ENCODE measurements around the gene SLC8A1.

Gene SLC8A1

DNA sequence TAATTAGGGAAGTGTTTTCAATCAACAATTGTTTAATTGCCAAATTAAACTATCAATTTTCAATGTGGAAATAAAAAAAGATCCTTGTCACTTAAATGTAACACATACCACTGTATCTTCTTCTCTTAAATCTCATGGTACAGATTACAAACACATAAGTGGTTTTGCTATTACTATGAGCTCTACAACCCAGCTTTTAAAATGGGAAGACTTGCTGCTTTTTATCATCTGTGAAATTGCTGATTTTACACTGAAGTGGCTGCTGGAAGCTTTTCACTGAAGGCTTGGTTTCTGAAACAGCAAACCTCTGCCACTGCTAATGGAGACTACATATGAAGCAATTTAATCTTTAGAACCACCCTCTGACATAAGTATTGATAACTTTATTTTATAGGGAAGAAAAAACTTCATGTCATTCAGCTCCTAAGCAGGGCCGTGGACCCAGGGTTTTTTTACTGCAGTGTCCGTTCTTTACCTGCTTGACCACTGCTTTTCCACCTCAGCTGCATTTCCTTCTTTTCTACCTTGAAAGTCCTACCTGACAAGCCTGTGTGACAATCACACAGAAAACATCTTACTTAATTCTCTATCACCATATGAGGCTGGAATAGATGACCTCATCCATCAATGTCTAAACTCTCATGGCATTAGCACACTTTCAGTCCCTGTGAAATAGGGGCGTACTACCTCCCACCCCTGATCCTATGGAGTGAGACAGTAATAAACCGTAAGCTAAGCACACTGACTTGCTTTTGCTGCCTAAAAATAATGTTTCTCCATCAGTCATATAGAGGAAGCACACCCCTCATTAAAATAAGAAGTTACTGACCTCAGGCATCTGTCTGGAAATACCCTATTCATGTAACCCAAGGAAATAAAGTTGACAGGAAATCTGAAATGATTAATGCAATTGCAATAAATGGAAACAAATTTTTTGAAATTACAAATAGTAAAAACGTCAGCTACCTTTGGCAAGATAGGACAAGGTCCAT, 19.2 kb upstream of the SLC8A1 start:
- Histone ChIP-seq H3K9me3 (ENCODE audit: severe bottlenecking) (no peaks in the 10 kb centered on the region), H3K4me3 (ENCODE audit: low read depth, low read length) (no peak overlapping the region), H3K27ac (no peak overlapping the region), H3K27me3 (ENCODE audit: insufficient read depth, low read depth, severe bottlenecking) (no peaks in the 10 kb centered on the region), H3K36me3 (no peaks in the 10 kb centered on the region)
- TF ChIP-seq, protein P1, sequence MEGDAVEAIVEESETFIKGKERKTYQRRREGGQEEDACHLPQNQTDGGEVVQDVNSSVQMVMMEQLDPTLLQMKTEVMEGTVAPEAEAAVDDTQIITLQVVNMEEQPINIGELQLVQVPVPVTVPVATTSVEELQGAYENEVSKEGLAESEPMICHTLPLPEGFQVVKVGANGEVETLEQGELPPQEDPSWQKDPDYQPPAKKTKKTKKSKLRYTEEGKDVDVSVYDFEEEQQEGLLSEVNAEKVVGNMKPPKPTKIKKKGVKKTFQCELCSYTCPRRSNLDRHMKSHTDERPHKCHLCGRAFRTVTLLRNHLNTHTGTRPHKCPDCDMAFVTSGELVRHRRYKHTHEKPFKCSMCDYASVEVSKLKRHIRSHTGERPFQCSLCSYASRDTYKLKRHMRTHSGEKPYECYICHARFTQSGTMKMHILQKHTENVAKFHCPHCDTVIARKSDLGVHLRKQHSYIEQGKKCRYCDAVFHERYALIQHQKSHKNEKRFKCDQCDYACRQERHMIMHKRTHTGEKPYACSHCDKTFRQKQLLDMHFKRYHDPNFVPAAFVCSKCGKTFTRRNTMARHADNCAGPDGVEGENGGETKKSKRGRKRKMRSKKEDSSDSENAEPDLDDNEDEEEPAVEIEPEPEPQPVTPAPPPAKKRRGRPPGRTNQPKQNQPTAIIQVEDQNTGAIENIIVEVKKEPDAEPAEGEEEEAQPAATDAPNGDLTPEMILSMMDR (IDR thresholded peaks at IDR 0.05; ENCODE audit: low read depth, low read length) = no peak
- DNase-seq = no peak

DNA sequence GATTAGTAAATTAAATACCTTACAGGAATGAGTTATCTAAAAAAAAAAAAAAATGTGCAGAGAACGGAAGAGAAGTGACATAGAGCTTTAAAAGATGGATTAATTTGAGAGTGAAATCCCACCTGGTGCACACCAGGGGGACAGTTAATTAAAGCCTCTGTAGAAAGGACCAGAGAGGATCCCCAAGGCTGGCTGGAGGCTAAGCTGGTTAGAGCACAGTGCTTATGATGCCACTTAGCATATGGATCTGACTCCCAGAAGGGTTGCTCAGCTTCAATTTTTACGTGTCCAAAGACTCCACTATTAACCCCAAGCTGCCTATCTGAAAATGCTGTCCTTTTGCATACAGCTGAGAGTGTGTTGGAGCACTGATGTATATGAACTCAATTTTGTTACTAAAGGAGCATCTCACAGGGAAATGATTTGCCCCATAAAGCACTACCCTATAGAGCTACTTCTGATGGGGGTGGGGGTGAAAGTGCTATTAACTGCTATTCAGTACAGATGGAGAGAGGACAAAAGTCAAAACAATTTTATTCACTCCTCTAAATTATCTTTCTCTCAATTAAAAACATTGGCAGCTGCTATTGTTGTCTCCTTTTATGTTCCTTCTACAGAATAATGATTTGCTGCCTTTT, 15.2 kb upstream of the SLC8A1 start:
- H3K36me3 ChIP-seq = no peaks in the 10 kb centered on the region
- TF ChIP-seq, protein P1 (IDR thresholded peaks at IDR 0.05; ENCODE audit: low read depth, low read length) = no peak
- H3K27ac ChIP-seq = peak overlapping the region; percentile 4; the same call in 1 of the 2 replicates
- peak; percentile 78 for DNase-seq
- H3K27me3 ChIP-seq (ENCODE audit: insufficient read depth, low read depth, severe bottlenecking) = no peaks in the 10 kb centered on the region
- no peak overlapping the region for H3K4me3 ChIP-seq (ENCODE audit: low read depth, low read length)
- no peaks in the 10 kb centered on the region for H3K9me3 ChIP-seq (ENCODE audit: severe bottlenecking)

DNA sequence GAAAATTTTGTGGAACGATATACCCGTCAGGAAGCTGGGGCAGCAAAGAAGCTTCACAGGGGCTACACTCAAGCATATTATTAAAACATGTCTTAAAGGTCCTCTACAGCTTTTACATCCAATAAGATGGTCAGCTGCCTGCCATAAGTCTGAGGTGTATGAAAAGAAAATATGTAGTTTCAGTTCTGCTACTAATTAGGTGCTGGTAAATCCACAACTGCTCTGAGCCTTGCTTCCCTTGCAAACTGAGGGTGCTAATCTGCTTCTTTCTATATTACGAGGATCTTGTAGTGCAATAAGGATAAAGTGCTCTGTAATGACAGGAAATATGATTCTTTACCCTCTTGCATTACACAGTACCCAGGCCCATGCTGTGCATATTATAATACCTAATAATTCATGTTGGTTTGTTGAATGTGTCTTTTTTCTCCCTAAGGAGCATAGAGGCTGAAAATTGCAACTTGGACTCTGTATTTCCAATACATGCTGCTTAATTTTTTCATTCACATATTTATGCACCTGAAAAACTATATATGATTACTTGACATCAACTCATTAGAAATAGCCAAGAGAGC, 14.5 kb upstream of the SLC8A1 start:
- TF ChIP-seq, protein P1 (IDR thresholded peaks at IDR 0.05; ENCODE audit: low read depth, low read length) = no peak
- Histone ChIP-seq H3K27me3 (ENCODE audit: insufficient read depth, low read depth, severe bottlenecking) (no peaks in the 10 kb centered on the region), H3K9me3 (ENCODE audit: severe bottlenecking) (no peaks in the 10 kb centered on the region), H3K4me3 (ENCODE audit: low read depth, low read length) (no peak overlapping the region), H3K27ac (no peak overlapping the region), H3K36me3 (no peaks in the 10 kb centered on the region)
- no peak for DNase-seq

DNA sequence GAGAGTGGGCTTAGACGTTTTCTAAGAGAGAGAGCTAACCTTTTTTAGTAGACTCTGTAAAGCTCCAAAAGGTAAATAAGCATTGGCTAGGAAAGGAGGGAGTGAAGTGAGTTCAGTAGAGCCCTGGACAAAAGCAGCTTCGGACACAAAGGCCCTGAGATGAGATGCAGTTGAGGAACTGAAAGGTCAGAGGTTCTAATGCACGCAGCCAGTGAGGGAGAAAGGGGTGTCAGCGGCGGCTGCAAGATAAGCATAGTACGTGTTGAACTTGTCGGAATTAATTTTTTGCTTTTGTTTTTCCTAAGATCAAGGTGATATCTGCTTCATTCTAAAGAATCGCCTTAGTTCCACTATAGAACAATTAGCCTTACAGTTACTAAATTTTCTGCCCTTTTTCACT, 11.2 kb upstream of the SLC8A1 start:
- no peaks in the 10 kb centered on the region for H3K36me3 ChIP-seq
- no peak for DNase-seq
- H3K4me3 ChIP-seq (ENCODE audit: low read depth, low read length) = no peak overlapping the region
- TF ChIP-seq, protein P1 (IDR thresholded peaks at IDR 0.05; ENCODE audit: low read depth, low read length) = no peak
- H3K27me3 ChIP-seq (ENCODE audit: insufficient read depth, low read depth, severe bottlenecking) = no peaks in the 10 kb centered on the region
- no peaks in the 10 kb centered on the region for H3K9me3 ChIP-seq (ENCODE audit: severe bottlenecking)
- H3K27ac ChIP-seq = no peak overlapping the region

DNA sequence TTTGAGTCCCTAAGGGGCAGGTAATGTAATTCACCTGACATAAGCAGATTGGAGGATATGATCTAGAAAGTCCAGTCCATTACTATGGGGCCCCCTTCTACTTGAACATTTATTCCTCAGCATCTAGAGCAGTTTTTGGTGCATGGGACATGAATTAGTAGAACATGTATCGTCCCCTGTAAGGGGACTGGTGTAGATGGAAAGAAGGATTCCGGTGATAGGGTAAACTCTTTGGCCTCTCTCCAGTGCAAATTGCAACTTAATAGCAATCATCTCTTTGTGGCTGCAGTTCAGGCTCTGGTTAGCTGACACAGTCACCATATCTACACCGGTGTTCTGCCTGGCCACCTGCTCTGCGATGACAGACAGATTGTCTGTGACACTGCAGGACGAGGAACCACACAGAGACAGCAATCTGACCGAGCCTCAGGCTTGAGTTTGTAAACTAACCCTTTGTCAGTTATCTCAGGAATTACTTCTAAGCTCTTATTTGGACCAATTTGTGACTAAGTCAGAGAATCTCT, 6.4 kb upstream of the SLC8A1 start:
- TF ChIP-seq, protein P1 (IDR thresholded peaks at IDR 0.05; ENCODE audit: low read depth, low read length) = no peak
- H3K36me3 ChIP-seq = no peaks in the 10 kb centered on the region
- H3K9me3 ChIP-seq (ENCODE audit: severe bottlenecking) = no peaks in the 10 kb centered on the region
- no peak overlapping the region for H3K27ac ChIP-seq
- no peaks in the 10 kb centered on the region for H3K27me3 ChIP-seq (ENCODE audit: insufficient read depth, low read depth, severe bottlenecking)
- no peak overlapping the region for H3K4me3 ChIP-seq (ENCODE audit: low read depth, low read length)
- peak; percentile 74 for DNase-seq
